K562 (cell line): ENCODE results near the gene CASKIN1. TPM values are rescaled to one million over a fixed set of nuclear protein-coding genes. Genes with fewer than 3 reads are reported as not detected.

Source experiments
- CCNT2 ChIP-seq: IDR thresholded peaks from 2 replicates; pipeline ENCODE4 v1.6.1; 2011; ENCODE audit warnings: borderline replicate concordance, low read depth, mild to moderate bottlenecking, moderate library complexity, mixed read lengths, low read length; ENCODE audit not compliant: insufficient read length; ENCODE audit errors: extremely low read depth
- FOXA3 ChIP-seq, 2 experiments: fragments of 450-650 bp in 1 of 2; sonication (generic) in 1 of 2; formaldehyde crosslinking; IDR thresholded peaks in 1 of 2; conservative IDR thresholded peaks in 1 of 2; 2 replicates each; pipeline versions ENCODE4 v1.4.0 to v1.8.0; 2020 to 2022; ENCODE audit warnings: mild to moderate bottlenecking in 2 of 2, missing genetic modification reagents in 1 of 2
- GABPB1 ChIP-seq: sonication (generic); formaldehyde crosslinking; IDR thresholded peaks from 2 replicates; pipeline ENCODE4 v1.8.0; 2022; ENCODE audit warnings: mild to moderate bottlenecking, missing genetic modification reagents
- ILK ChIP-seq: fragments of 450-650 bp; IDR thresholded peaks from 2 replicates; pipeline ENCODE4 v1.6.1; 2016; ENCODE audit warnings: missing genetic modification characterization, low read depth, mild to moderate bottlenecking, missing compliant biosample characterization, moderate library complexity, borderline replicate concordance
- KDM5B ChIP-seq: fragments of 200-600 bp; sonication (generic); IDR thresholded peaks from 2 replicates; pipeline ENCODE4 v1.6.1; 2012; ENCODE audit warnings: low read depth, mild to moderate bottlenecking, moderate library complexity, low read length, control low read depth, inconsistent platforms; ENCODE audit not compliant: insufficient replicate concordance
- MNT ChIP-seq, 2 experiments: fragments of 450-650 bp; conservative IDR thresholded peaks; 2 replicates each; pipeline ENCODE4 v1.6.1; 2017; ENCODE audit warnings: mild to moderate bottlenecking in 2 of 2, moderate library complexity in 2 of 2
- MXI1 ChIP-seq: IDR thresholded peaks from 2 replicates; pipeline ENCODE4 v1.6.1; 2011; ENCODE audit warnings: low read depth, mild to moderate bottlenecking, improper control_type of control experiment, low read length
- NEUROD1 ChIP-seq: fragments of 150-350 bp; IDR thresholded peaks from 2 replicates; pipeline ENCODE4 v1.6.1; 2014; ENCODE audit warnings: borderline replicate concordance, low read length, low read depth; ENCODE audit not compliant: partially characterized antibody
- PTRF ChIP-seq: fragments of 450-650 bp; IDR thresholded peaks from 2 replicates; pipeline ENCODE4 v1.6.1; 2016; ENCODE audit warnings: mild to moderate bottlenecking, missing genetic modification characterization, missing compliant biosample characterization
- ZBTB7A ChIP-seq: IDR thresholded peaks from 2 replicates; pipeline ENCODE4 v1.6.1; 2011; ENCODE audit warnings: low read depth, mild to moderate bottlenecking, low read length, moderate library complexity, borderline replicate concordance; ENCODE audit not compliant: control insufficient read depth
- ZNF124 ChIP-seq: sonication (generic); formaldehyde crosslinking; IDR thresholded peaks from 2 replicates; pipeline ENCODE4 v1.8.1; 2022; ENCODE audit warnings: missing genetic modification reagents
- ZNF830 ChIP-seq: fragments of 250-450 bp; sonication (Bioruptor Pico); IDR thresholded peaks from 2 replicates; pipeline ENCODE4 v1.5.0; 2021; ENCODE audit warnings: mild to moderate bottlenecking
- polyA plus RNA-seq, 8 experiments: library from polyadenylated mRNA; depleted of rRNA in 4 of 8; stranded (reverse) in 5 of 8; unstranded in 3 of 8; fragments of >200 nt; fragmentation: Nextera tagmentation in 2 of 8; fragmentation: Illumina TruSeq in 1 of 8; extraction: Ambion mirVana in 2 of 8; extraction: Trizol in 1 of 8; gene quantifications; 2 replicates each; pipeline versions ENCODE4 v1.2.1 to v1.2.3, GENCODE V29; 2011 to 2014; ENCODE audit warnings: inconsistent platforms in 1 of 8, missing spikeins in 1 of 8
- total RNA-seq, 7 experiments: library from RNA; depleted of rRNA in 6 of 7; stranded (reverse); fragments of >200 nt in 6 of 7; fragmentation: Illumina TruSeq in 2 of 7; extraction: Trizol in 2 of 7; gene quantifications; 2 replicates each; pipeline versions ENCODE4 v1.2.1 to v1.2.3, GENCODE V29; 2011 to 2021; ENCODE audit warnings: low replicate concordance in 1 of 7
- TF ChIP-seq, protein P1 (sequence below): fragments of 250-450 bp; sonication (Bioruptor Pico); IDR thresholded peaks from 2 replicates; pipeline ENCODE4 v1.8.0; 2021; ENCODE audit warnings: moderate library complexity, mild to moderate bottlenecking, inconsistent platforms
- TF ChIP-seq, protein P2 (sequence below): sonication (generic); formaldehyde crosslinking; IDR thresholded peaks from 2 replicates; pipeline ENCODE4 v1.8.0; 2022; ENCODE audit warnings: mild to moderate bottlenecking, missing genetic modification reagents
- TF ChIP-seq, protein P3 (sequence below): sonication (generic); formaldehyde crosslinking; IDR thresholded peaks from 2 replicates; pipeline ENCODE4 v1.8.0; 2022; ENCODE audit warnings: mild to moderate bottlenecking, low read depth, missing genetic modification reagents

The CASKIN1 gene
- total and polyA plus RNA-seq, 9 of the 15 experiments (the other 6 are each of a cell fraction or from before 2014, with no cell fraction given) = 0.15 to 4.5 (median 1.5) TPM; not detected in 2

DNA sequence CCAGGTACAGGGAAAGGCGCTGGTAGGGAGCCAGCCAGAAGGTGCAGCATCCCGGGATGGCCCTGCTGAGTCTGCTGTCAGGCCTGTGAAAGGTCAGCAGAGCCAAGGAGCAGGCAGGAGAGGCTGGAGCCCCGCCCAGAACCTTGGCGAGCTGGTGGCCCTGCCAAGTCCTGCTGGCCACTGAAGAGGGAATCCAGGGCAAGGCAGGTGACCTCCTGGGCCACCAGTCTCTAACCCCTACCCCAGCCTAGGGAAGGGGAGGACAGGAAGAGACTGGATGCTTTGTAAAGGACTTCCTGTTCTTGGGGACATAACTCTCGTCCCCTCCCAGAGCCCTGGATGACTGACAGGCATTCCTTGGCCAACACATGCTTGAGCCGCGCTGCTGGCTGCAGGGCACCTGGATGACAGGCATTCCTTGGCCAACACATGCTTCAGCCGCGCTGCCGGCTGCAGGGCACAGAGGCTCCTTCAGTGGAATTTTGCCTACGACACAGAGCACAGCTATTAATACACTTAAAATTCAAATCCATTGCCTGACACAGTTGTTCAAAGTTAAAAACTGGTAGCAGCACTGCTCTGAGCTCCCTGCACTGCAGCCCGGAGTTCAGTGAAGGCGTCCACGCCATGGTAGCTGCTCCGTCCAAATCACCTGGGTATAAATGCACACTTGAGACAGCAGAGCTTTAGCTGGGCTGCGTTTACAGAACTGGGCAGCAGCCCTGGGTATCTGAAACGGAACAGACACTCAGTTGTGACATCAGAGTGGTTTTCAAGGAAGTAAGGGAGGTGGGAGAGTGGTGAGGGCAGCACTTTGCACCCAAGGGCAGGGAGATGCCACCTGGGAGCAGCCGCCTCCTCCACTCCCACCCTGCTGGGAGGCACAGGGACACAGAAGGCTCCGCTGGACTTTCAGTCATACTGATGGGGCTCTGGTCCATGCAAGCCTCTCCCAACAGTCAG lies 16.2 kb upstream of the CASKIN1 start (continued):
- TF ChIP-seq, protein P1, sequence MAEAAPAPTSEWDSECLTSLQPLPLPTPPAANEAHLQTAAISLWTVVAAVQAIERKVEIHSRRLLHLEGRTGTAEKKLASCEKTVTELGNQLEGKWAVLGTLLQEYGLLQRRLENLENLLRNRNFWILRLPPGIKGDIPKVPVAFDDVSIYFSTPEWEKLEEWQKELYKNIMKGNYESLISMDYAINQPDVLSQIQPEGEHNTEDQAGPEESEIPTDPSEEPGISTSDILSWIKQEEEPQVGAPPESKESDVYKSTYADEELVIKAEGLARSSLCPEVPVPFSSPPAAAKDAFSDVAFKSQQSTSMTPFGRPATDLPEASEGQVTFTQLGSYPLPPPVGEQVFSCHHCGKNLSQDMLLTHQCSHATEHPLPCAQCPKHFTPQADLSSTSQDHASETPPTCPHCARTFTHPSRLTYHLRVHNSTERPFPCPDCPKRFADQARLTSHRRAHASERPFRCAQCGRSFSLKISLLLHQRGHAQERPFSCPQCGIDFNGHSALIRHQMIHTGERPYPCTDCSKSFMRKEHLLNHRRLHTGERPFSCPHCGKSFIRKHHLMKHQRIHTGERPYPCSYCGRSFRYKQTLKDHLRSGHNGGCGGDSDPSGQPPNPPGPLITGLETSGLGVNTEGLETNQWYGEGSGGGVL (CRISPR knock-in tag) = no peak
- TF ChIP-seq ZNF124 (CRISPR knock-in tag) = no peak
- TF ChIP-seq, protein P2, sequence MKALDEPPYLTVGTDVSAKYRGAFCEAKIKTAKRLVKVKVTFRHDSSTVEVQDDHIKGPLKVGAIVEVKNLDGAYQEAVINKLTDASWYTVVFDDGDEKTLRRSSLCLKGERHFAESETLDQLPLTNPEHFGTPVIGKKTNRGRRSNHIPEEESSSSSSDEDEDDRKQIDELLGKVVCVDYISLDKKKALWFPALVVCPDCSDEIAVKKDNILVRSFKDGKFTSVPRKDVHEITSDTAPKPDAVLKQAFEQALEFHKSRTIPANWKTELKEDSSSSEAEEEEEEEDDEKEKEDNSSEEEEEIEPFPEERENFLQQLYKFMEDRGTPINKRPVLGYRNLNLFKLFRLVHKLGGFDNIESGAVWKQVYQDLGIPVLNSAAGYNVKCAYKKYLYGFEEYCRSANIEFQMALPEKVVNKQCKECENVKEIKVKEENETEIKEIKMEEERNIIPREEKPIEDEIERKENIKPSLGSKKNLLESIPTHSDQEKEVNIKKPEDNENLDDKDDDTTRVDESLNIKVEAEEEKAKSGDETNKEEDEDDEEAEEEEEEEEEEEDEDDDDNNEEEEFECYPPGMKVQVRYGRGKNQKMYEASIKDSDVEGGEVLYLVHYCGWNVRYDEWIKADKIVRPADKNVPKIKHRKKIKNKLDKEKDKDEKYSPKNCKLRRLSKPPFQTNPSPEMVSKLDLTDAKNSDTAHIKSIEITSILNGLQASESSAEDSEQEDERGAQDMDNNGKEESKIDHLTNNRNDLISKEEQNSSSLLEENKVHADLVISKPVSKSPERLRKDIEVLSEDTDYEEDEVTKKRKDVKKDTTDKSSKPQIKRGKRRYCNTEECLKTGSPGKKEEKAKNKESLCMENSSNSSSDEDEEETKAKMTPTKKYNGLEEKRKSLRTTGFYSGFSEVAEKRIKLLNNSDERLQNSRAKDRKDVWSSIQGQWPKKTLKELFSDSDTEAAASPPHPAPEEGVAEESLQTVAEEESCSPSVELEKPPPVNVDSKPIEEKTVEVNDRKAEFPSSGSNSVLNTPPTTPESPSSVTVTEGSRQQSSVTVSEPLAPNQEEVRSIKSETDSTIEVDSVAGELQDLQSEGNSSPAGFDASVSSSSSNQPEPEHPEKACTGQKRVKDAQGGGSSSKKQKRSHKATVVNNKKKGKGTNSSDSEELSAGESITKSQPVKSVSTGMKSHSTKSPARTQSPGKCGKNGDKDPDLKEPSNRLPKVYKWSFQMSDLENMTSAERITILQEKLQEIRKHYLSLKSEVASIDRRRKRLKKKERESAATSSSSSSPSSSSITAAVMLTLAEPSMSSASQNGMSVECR = peak; percentile 6; the same call in 1 of the 2 replicates
- no peak for TF ChIP-seq ILK (tag)
- TF ChIP-seq, protein P3, sequence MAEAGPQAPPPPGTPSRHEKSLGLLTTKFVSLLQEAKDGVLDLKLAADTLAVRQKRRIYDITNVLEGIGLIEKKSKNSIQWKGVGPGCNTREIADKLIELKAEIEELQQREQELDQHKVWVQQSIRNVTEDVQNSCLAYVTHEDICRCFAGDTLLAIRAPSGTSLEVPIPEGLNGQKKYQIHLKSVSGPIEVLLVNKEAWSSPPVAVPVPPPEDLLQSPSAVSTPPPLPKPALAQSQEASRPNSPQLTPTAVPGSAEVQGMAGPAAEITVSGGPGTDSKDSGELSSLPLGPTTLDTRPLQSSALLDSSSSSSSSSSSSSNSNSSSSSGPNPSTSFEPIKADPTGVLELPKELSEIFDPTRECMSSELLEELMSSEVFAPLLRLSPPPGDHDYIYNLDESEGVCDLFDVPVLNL = no peak
- TF ChIP-seq MXI1 = peak; percentile 63
- TF ChIP-seq PTRF (tag) = no peak
- TF ChIP-seq FOXA3 (CRISPR knock-in tag; conservative IDR thresholded peaks at IDR 0.05 in 1 of 2, IDR thresholded peaks at IDR 0.05 in 1 of 2) = no peak
- TF ChIP-seq ZNF830 = no peak
- TF ChIP-seq MNT (conservative IDR thresholded peaks at IDR 0.05) = 0 out of 4 replicates have a peak, but pooled peaks of 1 of the 2 experiments have one; percentile 16
- TF ChIP-seq NEUROD1 = no peak
- peak; percentile 29; the same call in 1 of the 2 replicates for TF ChIP-seq ZBTB7A
- TF ChIP-seq KDM5B = peak; percentile 55
- no peak for TF ChIP-seq CCNT2
- TF ChIP-seq GABPB1 (CRISPR knock-in tag) = peak; percentile 31; the same call in 1 of the 2 replicates
